Measurements from ENCODE around the gene VPS54.

- TF ChIP-seq CTCF (IDR thresholded peaks at IDR 0.05; ENCODE audit: low read depth, low read length, missing input control) (no peak), EGR1 (IDR thresholded peaks at IDR 0.05; ENCODE audit: low read depth in 2 of 2) (no peak), ZBTB33 (IDR thresholded peaks at IDR 0.05) (no peak), RAD21 (IDR thresholded peaks at IDR 0.05) (no peak), YY1 (IDR thresholded peaks at IDR 0.05) (no peak), HNF4A (conservative IDR thresholded peaks at IDR 0.05) (no peak), SP1 (IDR thresholded peaks at IDR 0.05) (no peak), MAX (IDR thresholded peaks at IDR 0.05) (no peak), RXRA (IDR thresholded peaks at IDR 0.05) (no peak), ATF3 (IDR thresholded peaks at IDR 0.05) (no peak), TAF1 (conservative IDR thresholded peaks at IDR 0.05) (no peak)
Measured at GRCh38 chr2:63977904-63978303, 41.3 kb downstream of the VPS54 start.

Data from liver (tissue), 3 donors.